Measurements from ENCODE around the gene TRABD. TPM values are rescaled to one million over a fixed set of nuclear protein-coding genes. Genes with fewer than 3 reads are reported as not detected.
"Not testable (repeated sequence)": the region's sequence is repeated elsewhere in the genome, so short reads cannot be mapped to it uniquely, and the experiment has no call there.

The TRABD gene
- total RNA-seq, 1 experiment from 2014 or later = 33.5 TPM

- H3K4me1 ChIP-seq = peaks cover 4% of the 10 kb centered on the region
- ChIA-PET CTCF (no interaction called here), POLR2A (no interaction called here)
- Mint-ChIP-seq H3K27me3 (ENCODE audit: insufficient read depth, unreplicated experiment) (no peaks in the 10 kb centered on the region), H3K27ac (ENCODE audit: unreplicated experiment) (no peak overlapping the region), H3K4me1 (ENCODE audit: low read depth, unreplicated experiment) (peaks cover 13% of the 10 kb centered on the region), H3K4me3 (ENCODE audit: unreplicated experiment) (no peak overlapping the region), H3K36me3 (ENCODE audit: insufficient read depth, unreplicated experiment) (peaks cover 29% of the 10 kb centered on the region), H3K9me3 (ENCODE audit: unreplicated experiment) (no peaks in the 10 kb centered on the region)
- no TSS peak for BruUV-seq (replicated peaks)
- H3K27me3 ChIP-seq (replicated peaks; ENCODE audit: control insufficient read depth, insufficient read depth, low read length) = no peaks in the 10 kb centered on the region
- DNase-seq = no peak
- H3K4me3 ChIP-seq (ENCODE audit: low read depth, low read length) = no peak overlapping the region
- intact Hi-C loops (cut with micrococcal nuclease; ENCODE audit: unreplicated experiment) = no loop called here
- no peaks in the 10 kb centered on the region for H3K9me3 ChIP-seq
- TF ChIP-seq CTCF (IDR thresholded peaks at IDR 0.05; ENCODE audit: insufficient read depth in 1 of 2, low read depth in 1 of 2, low read length in 1 of 2, severe bottlenecking in 1 of 2, unreplicated experiment in 1 of 2) = no peak
- no peaks in the 10 kb centered on the region for H3K36me3 ChIP-seq (ENCODE audit: control insufficient read depth, insufficient read depth, low read length)
Measured at GRCh38 chr22:50204571-50204970, 18.9 kb downstream of the TRABD start.

- POLR2A ChIA-PET; H3K27me3 Mint-ChIP-seq (ENCODE audit: insufficient read depth, unreplicated experiment); CTCF ChIA-PET; H3K4me1 ChIP-seq; DNase-seq; BruUV-seq (replicated peaks); H3K27ac Mint-ChIP-seq (ENCODE audit: unreplicated experiment); H3K9me3 ChIP-seq; H3K4me3 ChIP-seq (ENCODE audit: low read depth, low read length); H3K27me3 ChIP-seq (replicated peaks; ENCODE audit: control insufficient read depth, insufficient read depth, low read length); H3K4me3 Mint-ChIP-seq (ENCODE audit: unreplicated experiment); intact Hi-C loops (cut with micrococcal nuclease; ENCODE audit: unreplicated experiment); H3K9me3 Mint-ChIP-seq (ENCODE audit: unreplicated experiment); H3K36me3 ChIP-seq (ENCODE audit: control insufficient read depth, insufficient read depth, low read length): not testable (repeated sequence)
- peaks cover 33% of the 10 kb centered on the region for H3K36me3 Mint-ChIP-seq (ENCODE audit: insufficient read depth, unreplicated experiment)
- peaks cover 17% of the 10 kb centered on the region for H3K4me1 Mint-ChIP-seq (ENCODE audit: low read depth, unreplicated experiment)
Measured at GRCh38 chr22:50204998-50205397, 19.3 kb downstream of the TRABD start.

GRCh38 chr22:50205781-50206569 lies 20.3 kb downstream of the TRABD start:
- no peak for TF ChIP-seq CTCF (IDR thresholded peaks at IDR 0.05; ENCODE audit: insufficient read depth in 1 of 2, low read depth in 1 of 2, low read length in 1 of 2, severe bottlenecking in 1 of 2, unreplicated experiment in 1 of 2)
- H3K4me3 Mint-ChIP-seq (ENCODE audit: unreplicated experiment) = no peak overlapping the region
- Histone ChIP-seq H3K9me3 (no peaks in the 10 kb centered on the region), H3K4me3 (ENCODE audit: low read depth, low read length) (no peak overlapping the region), H3K27me3 (replicated peaks; ENCODE audit: control insufficient read depth, insufficient read depth, low read length) (no peaks in the 10 kb centered on the region), H3K36me3 (ENCODE audit: control insufficient read depth, insufficient read depth, low read length) (no peaks in the 10 kb centered on the region; the same call in 1 of the 2 replicates), H3K4me1 (no peaks in the 10 kb centered on the region; the same call in 1 of the 2 replicates)
- intact Hi-C loops (cut with micrococcal nuclease; ENCODE audit: unreplicated experiment) = no loop called here
- ChIA-PET POLR2A (interaction anchor here (0.5 kb wide), 1 partner anchor 246 kb away, joined by 3 read pairs; no protein-coding TSS in a partner anchor), CTCF (interaction anchor here (0.6 kb wide), 1 partner anchor 9 kb away, joined by 6 read pairs; no protein-coding TSS in a partner anchor)
- no peak for DNase-seq
- BruUV-seq (replicated peaks) = no TSS peak
- H3K36me3 Mint-ChIP-seq (ENCODE audit: insufficient read depth, unreplicated experiment) = peaks cover 43% of the 10 kb centered on the region
- H3K27me3 Mint-ChIP-seq (ENCODE audit: insufficient read depth, unreplicated experiment) = no peaks in the 10 kb centered on the region
- H3K27ac Mint-ChIP-seq (ENCODE audit: unreplicated experiment) = no peak overlapping the region
- H3K4me1 Mint-ChIP-seq (ENCODE audit: low read depth, unreplicated experiment) = peaks cover 19% of the 10 kb centered on the region
- H3K9me3 Mint-ChIP-seq (ENCODE audit: unreplicated experiment) = no peaks in the 10 kb centered on the region
